Urothelium cell line (cell line): ENCODE results near the gene ADIPOR2.
"Not testable (repeated sequence)": the region's sequence is repeated elsewhere in the genome, so short reads cannot be mapped to it uniquely, and the experiment has no call there.

Experiments used
- DNase-seq: peaks from one replicate; pipeline ENCODE4 v3.0.0; 2011; ENCODE audit warnings: low spot score, mixed read lengths
- FAIRE-seq: peaks from 2 replicates; lab custom pipeline; 2011; peaks lifted over from hg19 to GRCh38; lab: Jason Lieb, UNC

ADIPOR2 gene

GRCh38 chr12:1702713-1703112 is 11.8 kb downstream of the ADIPOR2 start:
- FAIRE-seq (no peak), DNase-seq (no peak)

- no peak for DNase-seq
- FAIRE-seq, result no peak
These were observed 13.2 kb downstream of the ADIPOR2 start for GRCh38 chr12:1703771-1704722.

- FAIRE-seq, result no peak
- DNase-seq, result no peak
These were observed 15.1 kb downstream of the ADIPOR2 start for GRCh38 chr12:1705774-1706631.

GRCh38 chr12:1706632-1706980 is 15.7 kb downstream of the ADIPOR2 start:
- DNase-seq, result no peak
- no peak for FAIRE-seq

GRCh38 chr12:1707051-1707450 is 16.2 kb downstream of the ADIPOR2 start:
- no peak for DNase-seq
- FAIRE-seq, result no peak

- FAIRE-seq, result peak; percentile 5
These were observed 19.1 kb downstream of the ADIPOR2 start for GRCh38 chr12:1709968-1710367.

GRCh38 chr12:1710870-1711269 is 20.0 kb downstream of the ADIPOR2 start:
- FAIRE-seq, DNase-seq: not testable (repeated sequence)

More at GRCh38 chr12:1709968-1710367, 19.1 kb downstream of the ADIPOR2 start:
- not testable (repeated sequence) for DNase-seq

GRCh38 chr12:1711536-1712211 is 20.8 kb downstream of the ADIPOR2 start:
- not testable (repeated sequence) for FAIRE-seq, DNase-seq

- DNase-seq, FAIRE-seq: not testable (repeated sequence)
These were observed 21.4 kb downstream of the ADIPOR2 start for GRCh38 chr12:1712305-1712704.

GRCh38 chr12:1712852-1713251 is 22.0 kb downstream of the ADIPOR2 start:
- not testable (repeated sequence) for DNase-seq, FAIRE-seq

- not testable (repeated sequence) for DNase-seq, FAIRE-seq
These were observed 23.0 kb downstream of the ADIPOR2 start for GRCh38 chr12:1713783-1714348.

GRCh38 chr12:1715459-1715858 is 24.6 kb downstream of the ADIPOR2 start:
- not testable (repeated sequence) for DNase-seq, FAIRE-seq

- FAIRE-seq (no peak), DNase-seq (no peak)
These were observed 25.5 kb downstream of the ADIPOR2 start for GRCh38 chr12:1716215-1716862.

GRCh38 chr12:1716911-1717310 is 26.0 kb downstream of the ADIPOR2 start:
- FAIRE-seq, result no peak

GRCh38 chr12:1719139-1719538 is 28.3 kb downstream of the ADIPOR2 start:
- DNase-seq (no peak), FAIRE-seq (no peak)

More at GRCh38 chr12:1716911-1717310, 26.0 kb downstream of the ADIPOR2 start:
- DNase-seq, result no peak

GRCh38 chr12:1720494-1720893 is 29.6 kb downstream of the ADIPOR2 start:
- DNase-seq, result no peak
- no peak for FAIRE-seq

- FAIRE-seq, result no peak
- DNase-seq, result no peak
These were observed 32.9 kb downstream of the ADIPOR2 start for GRCh38 chr12:1723721-1724120.

GRCh38 chr12:1724250-1724649 is 33.4 kb downstream of the ADIPOR2 start:
- FAIRE-seq (no peak), DNase-seq (no peak)

- FAIRE-seq (no peak), DNase-seq (no peak)
These were observed 35.9 kb downstream of the ADIPOR2 start for GRCh38 chr12:1726753-1727152.

- DNase-seq, result no peak
- no peak for FAIRE-seq
These were observed 38.0 kb downstream of the ADIPOR2 start for GRCh38 chr12:1728824-1729223.
